HUDEP-2 (cell line): Measurements from ENCODE around the gene SNRK.

Experiments
- DNase-seq, 76 experiments: peaks; one replicate each; lab custom pipeline; 2025; ENCODE audit not compliant: unreplicated experiment in 76 of 76; lab: John Stamatoyannopoulos, UW

Gene SNRK

GRCh38 chr3:43286115-43286840 lies at the start of gene SNRK:
Gene SNRK, plus strand, starts transcription at chr3:43286540. Its CDS starts 16,664 bp downstream, at chr3:43303204.
- DNase-seq: peak in 71 of 76 experiments; percentile 6 to 88 (median 65)

GRCh38 chr3:43238801-43239200 lies 47.5 kb upstream of the SNRK start:
- no peak for DNase-seq

- DNase-seq: no peak
Observed at GRCh38 chr3:43239755-43240154, 46.6 kb upstream of the SNRK start.

GRCh38 chr3:43243590-43244587 lies 42.5 kb upstream of the SNRK start:
- no peak for DNase-seq

GRCh38 chr3:43244694-43245093 lies 41.6 kb upstream of the SNRK start:
- DNase-seq: no peak

GRCh38 chr3:43246976-43247375 lies 39.4 kb upstream of the SNRK start:
- no peak for DNase-seq

- no peak for DNase-seq
Observed at GRCh38 chr3:43247561-43248184, 38.7 kb upstream of the SNRK start.

GRCh38 chr3:43248185-43248583 lies 38.2 kb upstream of the SNRK start:
- DNase-seq: no peak

- no peak for DNase-seq
Observed at GRCh38 chr3:43248973-43249372, 37.4 kb upstream of the SNRK start.

- no peak for DNase-seq
Observed at GRCh38 chr3:43249405-43249804, 36.9 kb upstream of the SNRK start.

- DNase-seq: no peak
Observed at GRCh38 chr3:43253294-43253693, 33.0 kb upstream of the SNRK start.

GRCh38 chr3:43254125-43254524 lies 32.2 kb upstream of the SNRK start:
- peak in 38 of 76 experiments; percentile 1 to 59 (median 20) for DNase-seq

- DNase-seq: no peak
Observed at GRCh38 chr3:43255662-43256061, 30.7 kb upstream of the SNRK start.

- no peak for DNase-seq
Observed at GRCh38 chr3:43256714-43257461, 29.5 kb upstream of the SNRK start.

- no peak for DNase-seq
Observed at GRCh38 chr3:43257850-43258249, 28.5 kb upstream of the SNRK start.

GRCh38 chr3:43259626-43260025 lies 26.7 kb upstream of the SNRK start:
- DNase-seq: no peak

GRCh38 chr3:43260412-43260811 lies 25.9 kb upstream of the SNRK start:
- DNase-seq: peak in 2 of 76 experiments; percentile 1 to 10

- DNase-seq: no peak
Observed at GRCh38 chr3:43262194-43262593, 24.1 kb upstream of the SNRK start.

GRCh38 chr3:43266451-43266850 lies 19.9 kb upstream of the SNRK start:
- no peak for DNase-seq

GRCh38 chr3:43266995-43267394 lies 19.3 kb upstream of the SNRK start:
- no peak for DNase-seq
